ENCODE results near the gene EAPP.
"Not testable (repeated sequence)": the region's sequence is repeated elsewhere in the genome, so short reads cannot be mapped to it uniquely, and the experiment has no call there.

GRCh38 chr14:34538096-34538495 is 1.4 kb downstream of the EAPP start:
- TF ChIP-seq CTCF, POLR2A, EP300 (IDR thresholded peaks at IDR 0.05): not testable (repeated sequence)
